ENCODE results near the gene CCNI2.

GRCh38 chr5:132760049-132760420 lies 12.8 kb downstream of the CCNI2 start:
- no peak for TF ChIP-seq CTCF (conservative IDR thresholded peaks at IDR 0.05; ENCODE audit: low read depth, low read length)
- no peak for TF ChIP-seq EZH2 (IDR thresholded peaks at IDR 0.05; ENCODE audit: borderline replicate concordance, low read depth, low read length, poor library complexity, severe bottlenecking)
